Islet of Langerhans (tissue), 1 donor: ENCODE data around the gene SLC2A6.
A peak's percentile ranks its signal among the peaks of the same experiment; 100 is the strongest.

Experiments used
- FAIRE-seq: peaks from one replicate; lab custom pipeline; 2011; peaks lifted over from hg19 to GRCh38; lab: Jason Lieb, UNC

The SLC2A6 gene

GRCh38 chr9:133515615-133516255 lies 36.8 kb upstream of the SLC2A6 start:
- FAIRE-seq, result no peak

GRCh38 chr9:133515240-133515610 lies 36.3 kb upstream of the SLC2A6 start:
- no peak for FAIRE-seq

GRCh38 chr9:133514460-133515239 lies 35.8 kb upstream of the SLC2A6 start:
- no peak for FAIRE-seq

GRCh38 chr9:133513214-133514100 lies 34.6 kb upstream of the SLC2A6 start:
- no peak for FAIRE-seq

GRCh38 chr9:133512253-133513213 lies 33.6 kb upstream of the SLC2A6 start:
- FAIRE-seq, result no peak

- FAIRE-seq, result no peak
Observed at GRCh38 chr9:133511607-133512006, 32.7 kb upstream of the SLC2A6 start.

GRCh38 chr9:133510926-133511505 lies 32.1 kb upstream of the SLC2A6 start:
- FAIRE-seq, result no peak

GRCh38 chr9:133509179-133510083 lies 30.5 kb upstream of the SLC2A6 start:
- peak; percentile 60 for FAIRE-seq

- FAIRE-seq, result no peak
Observed at GRCh38 chr9:133508046-133508445, 29.1 kb upstream of the SLC2A6 start.

- no peak for FAIRE-seq
Observed at GRCh38 chr9:133507246-133507965, 28.5 kb upstream of the SLC2A6 start.

- FAIRE-seq, result no peak
Observed at GRCh38 chr9:133506653-133507038, 27.7 kb upstream of the SLC2A6 start.

GRCh38 chr9:133505901-133506652 lies 27.2 kb upstream of the SLC2A6 start:
- FAIRE-seq, result no peak

- no peak for FAIRE-seq
Observed at GRCh38 chr9:133505186-133505830, 26.4 kb upstream of the SLC2A6 start.

GRCh38 chr9:133502112-133502511 lies 23.2 kb upstream of the SLC2A6 start:
- no peak for FAIRE-seq

- no peak for FAIRE-seq
Observed at GRCh38 chr9:133499892-133500270, 21.0 kb upstream of the SLC2A6 start.

- no peak for FAIRE-seq
Observed at GRCh38 chr9:133499132-133499891, 20.4 kb upstream of the SLC2A6 start.
